Natural killer cell (primary cell): Measurements from ENCODE around the gene TXNRD1. TPM values are rescaled to one million over a fixed set of nuclear protein-coding genes. Genes with fewer than 3 reads are reported as not detected.

Experiments
- ATAC-seq, 3 donors: fragments of 150-1000 bp in 2 of 3; fragments of 200-7000 bp in 1 of 3; cut with Tn5 transposase; 1 replicate in 1 of 3; 2 replicates in 2 of 3; pipeline ENCODE4 v1.10.0; 2021; ENCODE audit warnings: mild to moderate bottlenecking in 2 of 3, moderate library complexity in 2 of 3
- DNase-seq, 2 donors: peaks; one replicate each; pipeline versions ENCODE4 v3.0.0 to v3.0.0-alpha.2; 2013 to 2021; ENCODE audit warnings: mixed read lengths in 1 of 2
- H3K27ac ChIP-seq: one replicate; pipeline ENCODE4 v1.5.1; 2013; ENCODE audit warnings: mild to moderate bottlenecking, low read length
- H3K27me3 ChIP-seq: one replicate; pipeline ENCODE4 v1.6.1; 2013; ENCODE audit warnings: low read length; ENCODE audit not compliant: control insufficient read depth, insufficient read depth
- H3K36me3 ChIP-seq: one replicate; pipeline ENCODE4 v1.6.1; 2013; ENCODE audit warnings: low read length; ENCODE audit not compliant: control insufficient read depth, insufficient read depth
- H3K4me1 ChIP-seq: one replicate; pipeline ENCODE4 v1.6.1; 2013; ENCODE audit warnings: low read length; ENCODE audit not compliant: control insufficient read depth, insufficient read depth
- H3K4me3 ChIP-seq: one replicate; pipeline ENCODE4 v1.5.1; 2013; ENCODE audit warnings: low read length
- H3K9me3 ChIP-seq: one replicate; pipeline ENCODE4 v1.6.1; 2013; ENCODE audit warnings: low read length; ENCODE audit not compliant: control insufficient read depth, insufficient read depth
- H3K27ac Mint-ChIP-seq, 2 donors: one replicate each; pipeline ENCODE4 v1.8.0; 2022; ENCODE audit warnings: mild to moderate bottlenecking in 2 of 2, mixed read lengths in 2 of 2, moderate library complexity in 1 of 2
- H3K27me3 Mint-ChIP-seq, 2 donors: one replicate each; pipeline ENCODE4 v1.8.0; 2022; ENCODE audit warnings: low read depth in 2 of 2, mixed read lengths in 2 of 2
- H3K36me3 Mint-ChIP-seq: one replicate; pipeline ENCODE4 v1.8.0; 2022; ENCODE audit warnings: mixed read lengths
- H3K4me1 Mint-ChIP-seq, 2 donors: one replicate each; pipeline ENCODE4 v1.8.0; 2022; ENCODE audit warnings: mixed read lengths in 2 of 2
- H3K4me3 Mint-ChIP-seq: one replicate; pipeline ENCODE4 v1.8.0; 2022; ENCODE audit warnings: mild to moderate bottlenecking, moderate library complexity, mixed read lengths
- H3K9me3 Mint-ChIP-seq, 2 donors: one replicate each; pipeline ENCODE4 v1.8.0; 2022; ENCODE audit warnings: mixed read lengths in 2 of 2
- WGBS: methylation state at CpG from one replicate; pipeline ENCODE4 v1.1.7; 2013; ENCODE audit warnings: missing lambda C conversion rate; ENCODE audit not compliant: insufficient coverage; 5-methylcytosine and 5-hydroxymethylcytosine counted together
- intact Hi-C: fragments of 100-400 bp; cut with micrococcal nuclease; formaldehyde crosslinking; loops from one replicate; pipeline ENCODE4 v1.14.2; 2022
- total RNA-seq, 4 donors: library from RNA; stranded (reverse); fragments of 120-200 nt in 1 of 4; gene quantifications; one replicate each; pipeline versions ENCODE4 v1.2.3 to v1.2.4, GENCODE V29; 2013 to 2022
- TF ChIP-seq, protein P1 (sequence below): fragments of 200-600 bp; IDR thresholded peaks from one replicate; pipeline ENCODE4 v1.8.0; 2022; ENCODE audit warnings: antibody characterized with exemption

Gene TXNRD1
- total RNA-seq, 3 donors from 2014 or later (not counting 1 experiment from before 2014, with no cell fraction given): 46.9 to 59.7 (median 47.3) TPM

DNA sequence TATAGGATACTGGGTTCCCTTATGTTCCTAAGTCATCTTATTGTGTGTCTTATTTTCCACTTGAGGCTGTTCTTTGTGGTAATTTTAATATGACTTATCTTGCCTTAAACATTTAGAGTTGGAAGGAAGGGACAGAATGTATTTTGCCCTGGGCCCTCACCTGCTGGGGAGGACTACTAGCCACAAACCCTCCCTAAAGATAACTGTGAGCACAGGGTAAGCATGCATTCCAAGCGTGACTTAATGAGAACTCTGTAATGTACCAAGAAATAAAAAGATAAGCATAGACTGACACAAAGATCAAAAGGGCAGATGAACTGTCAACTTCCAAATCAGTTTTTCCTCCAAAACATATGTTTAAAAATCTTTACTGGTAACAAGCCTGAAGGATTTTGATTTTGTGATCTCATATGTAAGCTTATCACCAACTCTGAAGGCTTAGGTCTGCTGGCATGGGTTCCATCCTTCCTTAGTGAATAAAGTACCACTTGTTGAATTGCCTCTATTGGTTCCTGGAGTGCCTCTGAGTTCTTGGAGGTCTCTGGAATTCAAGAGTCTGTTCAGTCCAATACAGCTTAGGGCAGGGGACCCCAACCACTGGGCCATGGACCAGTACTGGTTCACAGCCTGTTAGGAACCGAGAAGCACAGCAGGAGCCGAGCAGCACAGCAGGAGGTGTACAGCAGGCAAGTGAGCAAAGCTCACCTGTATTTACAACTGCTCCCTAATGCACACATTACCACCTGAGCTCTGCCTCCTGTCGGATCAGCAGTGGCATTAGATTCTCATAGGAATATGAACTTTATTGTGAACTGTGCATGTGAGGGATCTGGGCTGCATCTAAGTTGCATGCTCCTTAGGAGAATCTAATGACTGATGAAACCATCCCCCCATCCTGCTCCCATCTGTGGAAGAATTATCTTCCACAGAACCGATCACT lies 47.8 kb upstream of the TXNRD1 start:
- H3K36me3 ChIP-seq: no peaks in the 10 kb centered on the region
- no peak overlapping the region for H3K4me3 ChIP-seq
- WGBS: 81% methylated on average over 4 of the region's 5 CpGs
- H3K27me3 Mint-ChIP-seq: no peaks in the 10 kb centered on the region
- H3K27ac ChIP-seq: no peak overlapping the region
- no peaks in the 10 kb centered on the region for H3K9me3 Mint-ChIP-seq
- no peak overlapping the region for H3K27ac Mint-ChIP-seq
- intact Hi-C loops: no loop called here
- no peak overlapping the region for H3K4me3 Mint-ChIP-seq
- H3K4me1 ChIP-seq: no peaks in the 10 kb centered on the region
- DNase-seq: no peak
- H3K27me3 ChIP-seq: no peaks in the 10 kb centered on the region
- no peaks in the 10 kb centered on the region for H3K36me3 Mint-ChIP-seq
- no peaks in the 10 kb centered on the region for H3K9me3 ChIP-seq
- ATAC-seq: no peak
- TF ChIP-seq, protein P1, sequence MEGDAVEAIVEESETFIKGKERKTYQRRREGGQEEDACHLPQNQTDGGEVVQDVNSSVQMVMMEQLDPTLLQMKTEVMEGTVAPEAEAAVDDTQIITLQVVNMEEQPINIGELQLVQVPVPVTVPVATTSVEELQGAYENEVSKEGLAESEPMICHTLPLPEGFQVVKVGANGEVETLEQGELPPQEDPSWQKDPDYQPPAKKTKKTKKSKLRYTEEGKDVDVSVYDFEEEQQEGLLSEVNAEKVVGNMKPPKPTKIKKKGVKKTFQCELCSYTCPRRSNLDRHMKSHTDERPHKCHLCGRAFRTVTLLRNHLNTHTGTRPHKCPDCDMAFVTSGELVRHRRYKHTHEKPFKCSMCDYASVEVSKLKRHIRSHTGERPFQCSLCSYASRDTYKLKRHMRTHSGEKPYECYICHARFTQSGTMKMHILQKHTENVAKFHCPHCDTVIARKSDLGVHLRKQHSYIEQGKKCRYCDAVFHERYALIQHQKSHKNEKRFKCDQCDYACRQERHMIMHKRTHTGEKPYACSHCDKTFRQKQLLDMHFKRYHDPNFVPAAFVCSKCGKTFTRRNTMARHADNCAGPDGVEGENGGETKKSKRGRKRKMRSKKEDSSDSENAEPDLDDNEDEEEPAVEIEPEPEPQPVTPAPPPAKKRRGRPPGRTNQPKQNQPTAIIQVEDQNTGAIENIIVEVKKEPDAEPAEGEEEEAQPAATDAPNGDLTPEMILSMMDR: no peak
- no peaks in the 10 kb centered on the region for H3K4me1 Mint-ChIP-seq

DNA sequence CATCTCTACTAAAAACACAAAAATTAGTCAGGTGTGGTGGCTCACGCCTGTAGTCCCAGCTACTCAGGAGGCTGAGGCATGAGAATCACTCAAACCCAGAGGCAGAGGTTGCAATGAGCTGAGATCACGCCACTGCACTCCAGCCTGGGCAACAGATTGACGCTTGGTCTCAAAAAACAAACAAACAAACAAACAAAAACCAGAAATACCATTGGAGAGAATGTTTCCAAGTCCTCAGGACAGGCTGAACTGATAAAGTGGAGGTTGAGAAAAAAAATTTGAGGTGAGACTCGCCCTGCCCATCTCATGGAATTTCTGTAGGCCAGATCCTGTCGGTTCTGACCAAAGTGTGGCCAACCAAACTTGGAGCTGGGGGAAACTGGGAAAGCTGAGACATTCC lies 47.0 kb upstream of the TXNRD1 start:
- no peak overlapping the region for H3K27ac Mint-ChIP-seq
- no peak overlapping the region for H3K27ac ChIP-seq
- H3K27me3 Mint-ChIP-seq: no peaks in the 10 kb centered on the region
- DNase-seq: no peak
- no peak overlapping the region for H3K4me3 Mint-ChIP-seq
- WGBS: 82% methylated on average over 4 of the region's 5 CpGs
- H3K4me1 Mint-ChIP-seq: no peaks in the 10 kb centered on the region
- H3K36me3 Mint-ChIP-seq: no peaks in the 10 kb centered on the region
- no peaks in the 10 kb centered on the region for H3K9me3 Mint-ChIP-seq
- intact Hi-C loops: no loop called here
- H3K9me3 ChIP-seq: no peaks in the 10 kb centered on the region
- TF ChIP-seq, protein P1: no peak
- no peak overlapping the region for H3K4me3 ChIP-seq
- H3K36me3 ChIP-seq: no peaks in the 10 kb centered on the region
- H3K4me1 ChIP-seq: no peaks in the 10 kb centered on the region
- no peak for ATAC-seq
- H3K27me3 ChIP-seq: no peaks in the 10 kb centered on the region

DNA sequence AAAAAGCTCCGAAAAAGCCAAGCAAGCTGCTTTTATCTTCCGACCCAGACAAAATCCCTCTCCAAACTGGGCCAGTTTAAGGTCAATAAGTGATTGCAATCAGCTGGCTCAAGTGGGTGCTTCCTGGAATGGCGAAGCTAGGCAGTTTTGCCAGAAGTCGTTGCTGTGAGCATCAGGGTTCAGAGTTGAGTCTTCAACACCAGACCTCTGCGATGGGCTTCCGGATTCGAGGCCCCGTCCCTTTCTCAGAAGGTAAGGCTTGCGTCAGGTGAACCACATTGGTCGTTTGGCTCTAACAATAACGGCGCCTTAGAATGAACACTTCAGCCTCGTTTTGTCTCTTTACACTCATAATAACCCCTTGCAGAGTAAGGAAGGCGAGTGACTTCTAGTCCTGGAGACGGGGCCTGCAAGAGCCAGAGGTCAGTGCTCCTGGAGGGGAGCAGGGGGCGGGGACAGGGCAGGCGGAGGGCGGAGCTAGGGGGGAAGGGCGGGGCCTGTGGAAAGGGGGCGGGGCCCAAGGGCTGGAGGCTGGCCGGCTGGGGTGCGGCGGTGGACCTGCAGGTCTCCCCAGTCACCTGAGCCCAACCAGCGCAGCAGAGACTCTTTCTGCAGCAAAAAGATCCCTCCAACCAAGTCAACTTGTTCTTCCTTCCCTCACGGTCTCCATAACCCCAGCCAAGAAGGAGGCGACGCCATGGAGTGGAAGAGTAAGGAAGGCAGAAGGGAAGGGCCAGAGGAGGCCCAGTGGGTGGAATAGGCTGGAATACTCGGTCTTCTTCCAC lies 43.6 kb upstream of the TXNRD1 start:
- H3K4me3 ChIP-seq: no peak overlapping the region
- no peak overlapping the region for H3K27ac Mint-ChIP-seq
- no peaks in the 10 kb centered on the region for H3K9me3 Mint-ChIP-seq
- TF ChIP-seq, protein P1: no peak
- H3K36me3 ChIP-seq: no peaks in the 10 kb centered on the region
- no peaks in the 10 kb centered on the region for H3K36me3 Mint-ChIP-seq
- no peaks in the 10 kb centered on the region for H3K9me3 ChIP-seq
- H3K27me3 ChIP-seq: no peaks in the 10 kb centered on the region
- H3K4me1 ChIP-seq: no peaks in the 10 kb centered on the region
- H3K27ac ChIP-seq: no peak overlapping the region
- no peaks in the 10 kb centered on the region for H3K4me1 Mint-ChIP-seq
- no peak overlapping the region for H3K4me3 Mint-ChIP-seq
- DNase-seq: no peak
- H3K27me3 Mint-ChIP-seq: peaks cover 4 to 9% of the 10 kb centered on the region in 2 donors
- no peak for ATAC-seq
- intact Hi-C loops: no loop called here
- WGBS: 84% methylated on average over 27 of the region's 28 CpGs
